T-helper 2 cell treated with Interferon-gamma antibody and Interleukin-4, amounts not matched to agents 100 ng/mL and 5 ng/mL, for 36 hours (primary cell): ENCODE data around the gene UBE2N. TPM values are rescaled to one million over a fixed set of nuclear protein-coding genes. Genes with fewer than 3 reads are reported as not detected.
"Not testable (repeated sequence)": the region's sequence is repeated elsewhere in the genome, so short reads cannot be mapped to it uniquely, and the experiment has no call there.

Source experiments
- intact Hi-C: fragments of 100-400 bp; cut with micrococcal nuclease; formaldehyde crosslinking; loops from one replicate; pipeline ENCODE4 v1.15.1; 2023
- total RNA-seq: library from RNA; stranded (reverse); gene quantifications from 2 replicates; pipeline ENCODE4 v1.2.3, GENCODE V29; 2022

The UBE2N gene
- total RNA-seq, 1 donor from 2014 or later = 195 TPM

DNA sequence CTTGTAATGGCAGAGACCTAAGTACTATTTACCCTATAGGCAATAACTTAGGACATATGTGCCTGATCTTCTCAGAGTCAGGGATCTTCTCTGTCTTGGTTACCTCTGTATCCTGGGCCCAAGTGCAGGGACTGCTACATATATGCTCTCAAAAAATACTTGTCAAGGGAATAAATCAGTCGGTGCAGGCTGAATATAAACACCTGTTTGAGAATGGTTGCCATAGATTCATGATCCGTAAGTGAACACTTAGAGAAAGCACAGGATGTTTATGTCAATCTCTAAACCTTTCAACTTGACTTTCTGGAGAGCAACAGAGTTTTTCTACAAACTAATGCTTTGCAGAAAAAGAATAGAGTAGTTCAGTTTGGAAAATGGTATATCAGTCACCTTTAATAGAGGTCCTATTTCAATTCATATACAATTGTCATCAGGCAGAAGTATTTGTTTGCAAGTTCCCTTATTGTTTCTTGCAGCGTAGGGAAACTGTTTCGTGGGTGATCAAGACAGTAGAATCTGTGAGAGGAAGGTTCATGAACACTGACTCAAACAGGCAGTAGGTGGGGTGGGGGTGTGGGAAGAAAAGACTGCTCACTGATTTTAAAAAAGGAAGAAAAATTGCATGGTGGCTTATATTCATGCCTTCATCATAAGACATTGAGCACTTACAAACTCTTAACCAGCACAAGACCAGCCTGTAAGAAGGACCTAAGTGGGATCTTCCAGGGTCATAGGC lies 6.0 kb upstream of the UBE2N start:
- intact Hi-C loops = no loop called here

DNA sequence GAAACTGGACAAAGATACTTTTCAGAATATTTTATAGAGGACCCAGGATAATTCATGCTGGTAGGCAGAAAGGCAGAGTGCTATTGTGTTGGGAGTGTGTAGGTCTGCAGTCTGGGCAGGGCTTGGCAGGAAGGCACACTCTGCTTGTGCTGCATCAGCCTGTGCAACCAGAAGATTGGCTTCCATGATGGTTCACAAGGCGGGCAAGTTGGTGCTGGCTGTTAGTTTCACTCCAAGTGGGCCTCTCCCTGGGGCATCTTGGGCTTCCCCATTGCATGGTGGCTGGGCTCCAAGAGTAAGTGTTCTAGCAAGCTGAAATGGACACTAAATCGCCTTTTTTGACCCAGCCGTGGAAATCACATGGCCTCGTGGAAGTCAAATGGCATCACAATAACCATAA lies 1.8 kb upstream of the UBE2N start:
- intact Hi-C loops = loop anchor here (2.0 to 5.0 kb wide), 2 partner anchors 1014 to 1297 kb away; partner anchors contain the start of gene CEP83

GRCh38 chr12:93442411-93443340 lies 929 bp upstream of the UBE2N start:
- intact Hi-C loops = loop anchor here (1.0 to 5.0 kb wide), 6 partner anchors 25 to 1296 kb away; partner anchors contain the start of genes CEP83, CRADD, MRPL42 and NUDT4

DNA sequence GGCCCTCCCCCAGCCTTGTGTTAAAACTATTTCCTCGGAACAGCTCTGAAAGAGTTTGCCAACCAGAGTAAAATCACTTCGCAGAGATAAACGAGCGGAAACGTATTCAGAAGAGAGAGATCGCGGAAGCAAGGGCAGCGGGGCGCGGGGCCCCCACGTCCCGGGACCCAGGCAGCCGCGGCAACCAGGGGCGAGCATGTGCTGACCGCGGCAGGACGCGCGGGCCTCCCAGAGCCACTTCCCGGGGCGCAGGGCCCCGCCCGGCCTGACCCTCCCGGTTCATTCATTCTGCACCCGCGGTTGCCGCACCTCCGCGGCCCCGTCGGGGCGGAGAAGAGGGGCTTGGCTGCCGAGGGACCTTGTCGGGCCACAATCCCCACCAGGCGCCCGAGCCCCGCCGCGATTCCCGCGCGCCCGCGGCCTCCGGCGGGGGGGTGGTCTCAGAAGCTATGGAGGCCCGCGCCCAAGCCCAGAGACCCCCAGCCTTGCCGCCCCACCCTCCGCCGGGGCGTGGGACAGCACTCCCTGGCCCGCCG lies 598 bp downstream of the UBE2N start:
- intact Hi-C loops = loop anchor here (1.0 to 5.0 kb wide), 3 partner anchors 22 to 1016 kb away; partner anchors contain the start of genes CEP83 and EEA1

- intact Hi-C loops = loop anchor here (2.0 to 5.0 kb wide), 2 partner anchors 21 to 1017 kb away; partner anchors contain the start of gene CEP83
Observed at GRCh38 chr12:93440043-93440835, 1.5 kb downstream of the UBE2N start.

- intact Hi-C loops = no loop called here
Observed at GRCh38 chr12:93438266-93439050, 3.3 kb downstream of the UBE2N start.

DNA sequence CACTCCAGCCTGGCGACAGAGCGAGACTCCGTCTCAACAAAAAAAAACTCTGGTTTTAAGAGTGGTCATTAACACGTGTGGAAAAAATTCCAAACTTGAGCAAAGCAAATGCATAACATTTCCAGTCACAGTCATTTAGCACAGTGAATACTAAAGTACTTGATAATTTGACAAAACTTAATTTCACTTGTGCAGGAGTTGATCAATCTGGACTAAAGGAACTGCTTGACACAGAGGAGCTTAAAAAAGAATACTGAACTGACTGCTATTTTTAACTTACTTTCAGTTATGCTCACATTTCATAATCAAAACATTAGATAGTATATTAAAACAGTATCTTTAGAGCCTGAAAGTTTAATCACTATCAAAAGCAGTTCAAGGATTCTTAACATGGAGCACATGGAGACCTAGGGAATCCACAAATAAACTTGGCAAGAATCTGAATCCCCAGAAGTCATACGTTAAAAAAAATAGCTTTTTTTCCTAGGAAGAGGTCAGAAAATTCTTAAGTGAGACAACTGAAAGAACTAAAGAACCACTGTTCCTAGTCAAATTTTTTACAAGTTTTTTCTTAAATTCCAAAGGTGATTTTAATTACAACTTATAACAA lies 7.4 kb downstream of the UBE2N start:
- intact Hi-C loops = no loop called here

GRCh38 chr12:93432031-93432430 lies 9.7 kb downstream of the UBE2N start:
- intact Hi-C loops = not testable (repeated sequence)

- intact Hi-C loops = no loop called here
Observed at GRCh38 chr12:93430280-93430679, 11.5 kb downstream of the UBE2N start.

GRCh38 chr12:93429852-93430251 lies 11.9 kb downstream of the UBE2N start:
- intact Hi-C loops = no loop called here

DNA sequence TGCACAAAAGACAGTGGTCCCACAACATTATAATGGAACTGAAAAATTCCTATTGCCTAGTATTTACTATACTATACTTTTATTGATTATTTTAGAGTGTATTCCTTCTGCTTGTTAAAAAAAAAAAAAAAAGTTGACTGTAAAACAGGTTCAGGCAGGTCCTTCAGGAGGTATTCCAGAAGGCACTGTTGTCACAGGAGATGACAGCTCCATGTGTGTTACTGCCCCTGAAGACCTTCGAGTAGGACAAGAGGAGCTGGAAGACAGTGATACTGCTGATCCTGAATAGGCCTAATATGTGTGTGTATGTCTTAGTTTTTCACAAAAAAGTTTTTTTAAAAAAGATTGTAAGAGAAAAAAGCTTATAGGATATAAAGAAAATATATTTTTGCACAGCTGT lies 12.3 kb downstream of the UBE2N start:
- intact Hi-C loops = no loop called here

- intact Hi-C loops = no loop called here
Observed at GRCh38 chr12:93427779-93428564, 13.8 kb downstream of the UBE2N start.

DNA sequence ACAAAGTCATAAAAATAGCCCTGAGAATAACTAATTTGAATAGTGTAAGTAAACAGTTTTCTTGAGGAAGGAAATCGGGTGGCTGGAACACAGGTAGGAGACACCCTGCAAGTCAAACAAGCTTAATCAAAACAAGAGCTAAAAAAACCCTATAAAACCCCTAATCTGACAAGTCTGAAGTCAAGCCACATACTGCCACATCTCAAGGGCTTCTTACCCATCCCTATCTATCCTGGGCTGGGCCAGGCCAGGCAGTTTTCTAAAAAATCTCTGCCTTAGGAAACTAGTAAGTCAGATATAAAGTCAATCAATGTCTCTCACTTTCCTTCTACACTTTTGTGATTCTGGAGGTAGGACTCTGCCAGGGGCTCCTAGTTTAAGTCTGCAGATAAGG lies 15.3 kb downstream of the UBE2N start:
- intact Hi-C loops = no loop called here

DNA sequence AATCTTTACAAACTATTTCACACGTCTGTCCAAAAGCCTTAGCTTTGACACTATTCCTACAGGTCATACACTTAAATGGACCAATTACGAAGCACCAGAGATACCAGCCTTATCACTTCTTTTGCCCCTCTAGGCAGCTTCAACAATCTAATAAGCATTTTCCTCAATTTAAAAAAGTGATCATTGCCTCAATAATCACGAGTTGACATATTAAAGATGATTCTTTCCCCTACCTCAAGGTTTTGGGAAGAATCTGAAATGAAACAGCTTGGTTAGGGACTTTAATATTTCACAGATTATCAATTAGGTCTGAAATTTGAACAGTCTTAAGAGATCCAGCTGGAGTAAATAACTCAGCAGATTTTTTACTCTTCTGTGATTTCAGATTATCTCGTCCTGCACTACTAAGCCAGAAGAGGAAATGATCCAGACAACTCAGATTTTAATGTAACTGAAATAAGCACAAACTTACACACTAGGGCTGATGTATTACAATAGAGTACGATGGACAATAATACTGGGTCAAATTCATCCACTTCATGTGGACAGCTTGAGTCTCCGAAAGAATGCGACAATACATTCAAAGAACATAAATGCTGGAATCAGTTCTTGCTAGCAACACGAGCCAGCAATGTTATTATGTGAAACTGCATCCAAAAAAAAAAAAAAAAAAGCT lies 15.9 kb downstream of the UBE2N start:
- intact Hi-C loops = no loop called here

- intact Hi-C loops = no loop called here
Observed at GRCh38 chr12:93422050-93422449, 19.7 kb downstream of the UBE2N start.

- intact Hi-C loops = loop anchor here (1.0 to 10.0 kb wide), 6 partner anchors 21 to 685 kb away; partner anchors contain the start of genes NUDT4 and UBE2N
Observed at GRCh38 chr12:93419388-93420034, 22.2 kb downstream of the UBE2N start.

GRCh38 chr12:93417967-93418480 lies 23.7 kb downstream of the UBE2N start:
- intact Hi-C loops = loop anchor here (2.0 to 10.0 kb wide), 6 partner anchors 15 to 687 kb away; partner anchors contain the start of genes NUDT4 and UBE2N
